Stimulated activated CD8-positive, alpha-beta memory T cell treated with anti-CD3 and anti-CD28 coated beads, Interleukin-15, amount 100 ng/mL, for 48 hours (primary cell): ENCODE data around the gene C10orf105.

Source experiments
- DNase-seq, 2 donors: peaks; one replicate each; pipeline ENCODE4 v3.0.0-alpha.2; 2020; ENCODE audit warnings: low read depth in 2 of 2

The C10orf105 gene

GRCh38 chr10:71737001-71737833, 17.6 kb upstream of the C10orf105 start:
- no peak for DNase-seq

GRCh38 chr10:71736570-71736952, 17.0 kb upstream of the C10orf105 start:
- DNase-seq, result no peak

- DNase-seq, result no peak
Observed at GRCh38 chr10:71735709-71736569, 16.4 kb upstream of the C10orf105 start.

- DNase-seq, result no peak
Observed at GRCh38 chr10:71734797-71735196, 15.2 kb upstream of the C10orf105 start.

- DNase-seq, result no peak
Observed at GRCh38 chr10:71731791-71732190, 12.2 kb upstream of the C10orf105 start.

- DNase-seq, result no peak
Observed at GRCh38 chr10:71729161-71729636, 9.6 kb upstream of the C10orf105 start.

- DNase-seq, result no peak
Observed at GRCh38 chr10:71727738-71728737, 8.5 kb upstream of the C10orf105 start.

- peak in 1 of 2 donors; percentile 55 for DNase-seq
Observed at GRCh38 chr10:71727105-71727737, 7.6 kb upstream of the C10orf105 start.

GRCh38 chr10:71726580-71727104, 7.1 kb upstream of the C10orf105 start:
- peak; percentile 67 to 68 for DNase-seq

- peak; percentile 81 to 85 for DNase-seq
Observed at GRCh38 chr10:71725998-71726579, 6.5 kb upstream of the C10orf105 start.

GRCh38 chr10:71725249-71725648, 5.7 kb upstream of the C10orf105 start:
- DNase-seq, result no peak

GRCh38 chr10:71724539-71724938, 5.0 kb upstream of the C10orf105 start:
- DNase-seq, result no peak

GRCh38 chr10:71723311-71723710, 3.7 kb upstream of the C10orf105 start:
- no peak for DNase-seq

GRCh38 chr10:71722849-71723248, 3.3 kb upstream of the C10orf105 start:
- no peak for DNase-seq

- no peak for DNase-seq
Observed at GRCh38 chr10:71721313-71721712, 1.7 kb upstream of the C10orf105 start.

- DNase-seq, result no peak
Observed at GRCh38 chr10:71720288-71720687, 710 bp upstream of the C10orf105 start.

GRCh38 chr10:71719042-71719441, 536 bp downstream of the C10orf105 start:
- DNase-seq, result no peak

GRCh38 chr10:71718165-71718698, 1.3 kb downstream of the C10orf105 start:
- no peak for DNase-seq

GRCh38 chr10:71717551-71717951, 2.0 kb downstream of the C10orf105 start:
- DNase-seq, result no peak

GRCh38 chr10:71717056-71717455, 2.5 kb downstream of the C10orf105 start:
- no peak for DNase-seq
